ENCODE data around the gene KRIT1.

GRCh38 chr7:92276460-92276864 lies 30.7 kb upstream of the KRIT1 start:
- TF ChIP-seq PAX5 (IDR thresholded peaks at IDR 0.05; ENCODE audit: insufficient read depth, low read length, severe bottlenecking): no peak
- TF ChIP-seq POU2F2 (IDR thresholded peaks at IDR 0.05; ENCODE audit: low read depth, low read length): no peak
